ENCODE results near the gene NUMB. TPM values are rescaled to one million over a fixed set of nuclear protein-coding genes. Genes with fewer than 3 reads are reported as not detected.

The NUMB gene
- total RNA-seq, 2 donors from 2014 or later, result 79.9 to 85.2 TPM

DNA sequence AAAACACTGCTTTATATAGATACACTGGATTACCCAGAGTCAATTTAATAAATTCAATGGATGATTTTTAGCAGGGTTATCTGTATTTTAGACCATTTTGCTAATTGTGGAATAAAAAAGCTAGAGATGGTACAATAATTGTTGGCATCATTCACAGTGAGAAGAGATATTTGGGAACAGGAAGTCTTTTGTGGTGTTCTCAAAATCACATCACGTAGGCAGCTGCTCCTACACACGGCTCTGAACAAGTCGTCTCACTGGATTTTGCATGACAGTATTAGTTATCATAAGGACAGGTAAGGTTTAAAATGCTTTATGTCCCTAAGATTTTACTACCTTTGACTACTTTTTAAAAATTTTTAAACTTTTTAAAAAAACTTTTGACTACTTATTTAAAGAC, 169.0 kb downstream of the NUMB start:
- no peaks in the 10 kb centered on the region for H3K9me3 Mint-ChIP-seq
- Histone ChIP-seq H3K27me3 (ENCODE audit: control insufficient read depth, insufficient read depth, low read length, poor library complexity, severe bottlenecking) (no peaks in the 10 kb centered on the region), H3K36me3 (ENCODE audit: control insufficient read depth, insufficient read depth, low read length) (peaks cover 72% of the 10 kb centered on the region), H3K27ac (ENCODE audit: low read depth, low read length) (no peak overlapping the region), H3K9ac (ENCODE audit: extremely low read depth, low read length, poor library complexity, severe bottlenecking) (no peak overlapping the region), H3K4me1 (ENCODE audit: control insufficient read depth, insufficient read depth, low read length) (no peaks in the 10 kb centered on the region), H3K9me3 (ENCODE audit: control insufficient read depth, low read length) (no peaks in the 10 kb centered on the region), H3K4me3 (ENCODE audit: low read length) (no peak overlapping the region)
- TF ChIP-seq, protein P1, sequence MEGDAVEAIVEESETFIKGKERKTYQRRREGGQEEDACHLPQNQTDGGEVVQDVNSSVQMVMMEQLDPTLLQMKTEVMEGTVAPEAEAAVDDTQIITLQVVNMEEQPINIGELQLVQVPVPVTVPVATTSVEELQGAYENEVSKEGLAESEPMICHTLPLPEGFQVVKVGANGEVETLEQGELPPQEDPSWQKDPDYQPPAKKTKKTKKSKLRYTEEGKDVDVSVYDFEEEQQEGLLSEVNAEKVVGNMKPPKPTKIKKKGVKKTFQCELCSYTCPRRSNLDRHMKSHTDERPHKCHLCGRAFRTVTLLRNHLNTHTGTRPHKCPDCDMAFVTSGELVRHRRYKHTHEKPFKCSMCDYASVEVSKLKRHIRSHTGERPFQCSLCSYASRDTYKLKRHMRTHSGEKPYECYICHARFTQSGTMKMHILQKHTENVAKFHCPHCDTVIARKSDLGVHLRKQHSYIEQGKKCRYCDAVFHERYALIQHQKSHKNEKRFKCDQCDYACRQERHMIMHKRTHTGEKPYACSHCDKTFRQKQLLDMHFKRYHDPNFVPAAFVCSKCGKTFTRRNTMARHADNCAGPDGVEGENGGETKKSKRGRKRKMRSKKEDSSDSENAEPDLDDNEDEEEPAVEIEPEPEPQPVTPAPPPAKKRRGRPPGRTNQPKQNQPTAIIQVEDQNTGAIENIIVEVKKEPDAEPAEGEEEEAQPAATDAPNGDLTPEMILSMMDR (conservative IDR thresholded peaks at IDR 0.05), result no peak
- H3K27me3 Mint-ChIP-seq (ENCODE audit: insufficient read depth), result no peaks in the 10 kb centered on the region
- WGBS, 2 experiments (ENCODE audit: insufficient coverage in 1 of 2, insufficient read length in 1 of 2), result 92 to 100% methylated on average over 1 to 3 of the region's 3 CpGs
- no peak for DNase-seq
- no peak overlapping the region for H3K4me3 Mint-ChIP-seq
- H3K36me3 Mint-ChIP-seq (ENCODE audit: low read depth), result peaks cover 44% of the 10 kb centered on the region
- H3K4me1 Mint-ChIP-seq, result no peaks in the 10 kb centered on the region
- no peak overlapping the region for H3K27ac Mint-ChIP-seq

DNA sequence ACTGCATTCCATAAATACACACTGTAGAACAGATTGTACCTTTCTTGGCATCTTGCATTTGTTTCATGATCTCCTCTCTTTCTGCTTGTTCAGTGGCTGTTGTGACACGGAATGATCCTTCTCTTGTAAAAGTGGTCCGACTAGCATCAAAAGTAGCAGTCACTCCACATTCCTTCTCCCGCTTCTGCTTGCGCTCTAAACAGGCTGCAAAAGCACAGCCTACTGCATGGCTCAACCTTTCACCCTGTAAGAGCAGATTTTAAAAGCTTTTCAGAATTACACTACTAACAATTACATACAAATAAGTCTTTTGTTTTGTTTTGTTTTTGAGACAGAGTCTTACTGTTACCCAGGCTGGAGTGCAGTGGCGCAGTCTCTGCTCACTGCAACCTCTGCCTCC, 171.3 kb downstream of the NUMB start:
- H3K27ac Mint-ChIP-seq, result no peak overlapping the region

DNA sequence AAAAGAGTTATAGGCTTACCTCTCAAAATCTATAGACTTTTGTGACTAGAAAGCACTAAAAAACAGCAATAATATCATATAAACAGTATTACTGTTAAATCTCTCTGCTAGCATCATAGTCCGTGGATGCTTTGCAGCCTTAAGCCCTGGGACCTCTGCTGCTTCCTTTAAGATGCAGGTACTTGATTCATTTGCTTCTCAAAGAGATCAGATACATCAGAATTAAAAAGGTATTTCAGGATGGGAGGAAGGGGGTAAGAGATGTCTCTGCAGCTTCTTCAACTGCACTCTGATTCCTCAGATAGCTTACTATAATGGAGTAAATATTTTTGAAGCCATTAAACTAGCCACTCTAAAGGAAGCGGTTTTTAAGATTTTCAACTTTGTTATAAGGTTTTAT, 171.7 kb downstream of the NUMB start:
- H3K27ac Mint-ChIP-seq, result no peak overlapping the region
- no peaks in the 10 kb centered on the region for H3K9me3 Mint-ChIP-seq
- DNase-seq, result no peak
- WGBS, 2 experiments (ENCODE audit: insufficient coverage in 1 of 2, insufficient read length in 1 of 2), result 80 to 89% methylated on average over 1 to 2 of the region's 2 CpGs
- Histone ChIP-seq H3K4me3 (ENCODE audit: low read length) (no peak overlapping the region), H3K4me1 (ENCODE audit: control insufficient read depth, insufficient read depth, low read length) (no peaks in the 10 kb centered on the region), H3K27ac (ENCODE audit: low read depth, low read length) (no peak overlapping the region), H3K36me3 (ENCODE audit: control insufficient read depth, insufficient read depth, low read length) (peaks cover 76% of the 10 kb centered on the region), H3K9me3 (ENCODE audit: control insufficient read depth, low read length) (no peaks in the 10 kb centered on the region), H3K9ac (ENCODE audit: extremely low read depth, low read length, poor library complexity, severe bottlenecking) (no peak overlapping the region), H3K27me3 (ENCODE audit: control insufficient read depth, insufficient read depth, low read length, poor library complexity, severe bottlenecking) (no peaks in the 10 kb centered on the region)
- no peaks in the 10 kb centered on the region for H3K4me1 Mint-ChIP-seq
- H3K36me3 Mint-ChIP-seq (ENCODE audit: low read depth), result peaks cover 39% of the 10 kb centered on the region
- no peak overlapping the region for H3K4me3 Mint-ChIP-seq
- TF ChIP-seq, protein P1 (conservative IDR thresholded peaks at IDR 0.05), result no peak
- H3K27me3 Mint-ChIP-seq (ENCODE audit: insufficient read depth), result no peaks in the 10 kb centered on the region

More for the DNA sequence above, 171.3 kb downstream of the NUMB start:
- no peak overlapping the region for H3K4me3 Mint-ChIP-seq
- TF ChIP-seq, protein P1 (conservative IDR thresholded peaks at IDR 0.05), result no peak
- peaks cover 74% of the 10 kb centered on the region for H3K36me3 ChIP-seq (ENCODE audit: control insufficient read depth, insufficient read depth, low read length)
- peaks cover 39% of the 10 kb centered on the region for H3K36me3 Mint-ChIP-seq (ENCODE audit: low read depth)
- no peaks in the 10 kb centered on the region for H3K27me3 Mint-ChIP-seq (ENCODE audit: insufficient read depth)
- H3K4me3 ChIP-seq (ENCODE audit: low read length), result no peak overlapping the region
- H3K27ac ChIP-seq (ENCODE audit: low read depth, low read length), result no peak overlapping the region
- no peaks in the 10 kb centered on the region for H3K27me3 ChIP-seq (ENCODE audit: control insufficient read depth, insufficient read depth, low read length, poor library complexity, severe bottlenecking)
- H3K4me1 ChIP-seq (ENCODE audit: control insufficient read depth, insufficient read depth, low read length), result no peaks in the 10 kb centered on the region
- H3K9me3 ChIP-seq (ENCODE audit: control insufficient read depth, low read length), result no peaks in the 10 kb centered on the region
- DNase-seq, result no peak
- no peaks in the 10 kb centered on the region for H3K4me1 Mint-ChIP-seq
- H3K9me3 Mint-ChIP-seq, result no peaks in the 10 kb centered on the region
- WGBS, 2 experiments (ENCODE audit: insufficient coverage in 1 of 2, insufficient read length in 1 of 2), result 94 to 100% methylated on average over 5 of the region's 5 CpGs
- H3K9ac ChIP-seq (ENCODE audit: extremely low read depth, low read length, poor library complexity, severe bottlenecking), result no peak overlapping the region
